GM18858 (cell line): ENCODE measurements around the gene TMEM207.
A peak's percentile ranks its signal among the peaks of the same experiment; 100 is the strongest.

ENCODE experiments used
- ATAC-seq: cut with Tn5 transposase; IDR thresholded peaks from one replicate; pipeline ENCODE4 v1.9.1; 2021; ENCODE audit not compliant: unreplicated experiment

TMEM207 gene

GRCh38 chr3:190444576-190445145 lies 5.0 kb downstream of the TMEM207 start:
- no peak for ATAC-seq

GRCh38 chr3:190444006-190444405 lies 5.7 kb downstream of the TMEM207 start:
- ATAC-seq: no peak

DNA sequence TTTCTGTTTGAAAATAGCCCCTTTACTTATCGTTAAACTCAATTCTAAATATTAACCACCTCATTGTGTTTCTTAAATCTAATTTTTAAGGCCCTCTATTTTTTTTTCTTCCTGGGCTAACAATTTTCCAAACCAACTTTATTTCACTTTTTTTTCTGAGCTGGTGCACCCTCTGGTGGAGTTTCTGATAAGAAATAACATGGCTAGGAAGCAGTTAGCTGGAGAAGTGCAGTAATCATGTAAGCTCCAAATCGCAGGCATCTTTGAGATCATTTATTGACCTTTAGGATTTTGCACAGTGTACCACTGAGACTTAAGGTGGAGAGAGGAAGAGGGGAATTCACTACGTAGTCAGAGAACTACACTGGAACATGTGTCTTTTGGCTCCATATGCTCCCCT lies 6.4 kb downstream of the TMEM207 start:
- no peak for ATAC-seq

GRCh38 chr3:190442240-190442639 lies 7.5 kb downstream of the TMEM207 start:
- ATAC-seq: no peak

GRCh38 chr3:190436331-190436730 lies 13.4 kb downstream of the TMEM207 start:
- ATAC-seq: no peak

- ATAC-seq: no peak
Measured at GRCh38 chr3:190435618-190436017, 14.1 kb downstream of the TMEM207 start.

GRCh38 chr3:190433626-190434025 lies 16.1 kb downstream of the TMEM207 start:
- ATAC-seq: no peak

- ATAC-seq: no peak
Measured at GRCh38 chr3:190432216-190432615, 17.5 kb downstream of the TMEM207 start.

GRCh38 chr3:190430906-190431305 lies 18.8 kb downstream of the TMEM207 start:
- no peak for ATAC-seq

GRCh38 chr3:190429681-190430080 lies 20.0 kb downstream of the TMEM207 start:
- ATAC-seq: no peak

DNA sequence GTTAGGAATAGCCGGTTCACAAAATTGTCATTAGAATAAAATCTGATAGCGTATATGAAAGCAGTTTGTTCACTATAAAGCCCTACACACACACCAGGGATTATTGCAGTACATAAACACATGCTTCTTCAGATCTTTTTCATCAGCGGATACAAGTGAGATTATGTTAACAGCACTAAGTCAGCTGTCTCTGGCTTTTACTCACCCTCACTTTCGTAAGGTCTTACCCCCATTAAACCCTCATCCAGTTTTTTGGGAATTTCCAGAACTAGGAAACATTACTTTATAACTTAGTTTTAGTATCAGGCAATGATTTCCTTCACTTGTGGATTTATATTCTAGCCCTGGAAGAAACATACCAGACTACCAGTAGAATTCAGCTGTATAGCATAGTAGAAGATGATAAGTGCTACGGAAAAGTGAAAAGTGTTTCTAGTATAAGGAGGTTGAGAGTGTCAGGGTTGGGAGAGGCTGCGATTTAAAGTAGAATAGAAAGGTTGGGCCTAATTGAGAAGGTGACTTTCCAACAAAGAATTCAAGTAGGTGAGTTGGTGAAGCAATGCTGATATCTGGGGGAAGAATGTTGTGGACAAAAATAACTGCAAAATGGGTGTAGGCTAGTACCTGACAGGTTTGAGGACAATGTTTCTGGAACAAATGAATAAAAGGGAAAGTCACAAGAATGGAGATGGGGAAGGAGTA lies 22.7 kb downstream of the TMEM207 start:
- ATAC-seq: no peak

GRCh38 chr3:190425833-190426232 lies 23.9 kb downstream of the TMEM207 start:
- ATAC-seq: no peak

- ATAC-seq: peak; percentile 50
Measured at GRCh38 chr3:190424478-190425439, 24.9 kb downstream of the TMEM207 start.

DNA sequence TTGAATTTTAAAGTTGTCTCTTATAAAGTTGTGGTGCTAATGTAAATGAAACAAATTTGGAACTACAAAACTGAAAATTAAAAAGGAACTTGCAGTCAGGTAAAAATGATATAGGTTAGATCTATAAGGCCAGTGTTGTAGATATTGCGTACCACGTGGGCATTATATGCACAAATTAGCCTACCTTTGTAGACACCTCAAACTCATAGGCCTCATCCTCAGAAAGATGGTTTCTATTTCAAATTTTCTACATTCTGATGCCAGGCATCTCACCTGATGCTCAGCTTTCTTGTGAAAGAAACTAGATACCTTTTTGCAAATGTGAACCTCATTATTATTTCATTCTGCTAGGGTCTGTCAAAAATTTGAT lies 25.6 kb downstream of the TMEM207 start:
- ATAC-seq: peak; percentile 11

DNA sequence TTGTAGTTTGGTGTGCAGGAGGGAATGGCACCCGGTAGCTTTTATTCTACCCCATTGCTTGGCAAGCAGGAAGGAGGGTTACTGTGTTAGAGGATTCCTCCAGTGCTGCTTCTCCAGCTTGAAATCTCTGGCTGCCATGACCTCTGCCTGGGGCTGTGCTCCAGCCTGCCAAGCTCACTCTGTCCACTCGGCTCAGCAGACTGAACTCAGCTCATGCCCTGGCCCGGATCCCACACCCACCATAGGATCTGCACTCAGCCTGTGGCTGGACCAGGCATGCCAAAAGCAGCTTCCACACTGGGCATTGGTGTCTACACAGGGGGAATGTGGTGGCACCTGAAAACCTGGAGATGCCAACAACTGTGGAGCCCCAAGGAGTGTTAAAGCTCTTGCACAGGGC lies 35.4 kb downstream of the TMEM207 start:
- ATAC-seq: no peak

- no peak for ATAC-seq
Measured at GRCh38 chr3:190404715-190405114, 45.0 kb downstream of the TMEM207 start.

DNA sequence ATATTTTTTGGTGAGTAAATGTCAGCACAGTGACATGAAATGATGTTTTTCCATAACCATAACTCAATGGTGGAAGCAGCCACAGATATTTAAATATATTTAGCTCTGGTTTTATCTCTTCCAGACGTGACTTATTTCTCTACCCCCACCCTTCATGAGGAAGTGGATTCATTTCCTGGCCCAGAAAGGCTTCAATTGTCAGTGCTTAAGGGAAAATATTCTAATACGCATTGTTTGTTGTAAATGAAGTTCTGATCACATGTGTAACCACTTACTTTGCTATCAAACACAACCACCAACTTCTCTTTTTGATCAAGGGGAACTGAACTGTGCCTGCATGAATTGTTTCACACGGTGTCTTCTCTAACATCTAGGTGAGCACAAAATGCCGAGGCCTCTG lies 47.7 kb downstream of the TMEM207 start:
- no peak for ATAC-seq

GRCh38 chr3:190399677-190400076 lies 50.0 kb downstream of the TMEM207 start:
- ATAC-seq: no peak

DNA sequence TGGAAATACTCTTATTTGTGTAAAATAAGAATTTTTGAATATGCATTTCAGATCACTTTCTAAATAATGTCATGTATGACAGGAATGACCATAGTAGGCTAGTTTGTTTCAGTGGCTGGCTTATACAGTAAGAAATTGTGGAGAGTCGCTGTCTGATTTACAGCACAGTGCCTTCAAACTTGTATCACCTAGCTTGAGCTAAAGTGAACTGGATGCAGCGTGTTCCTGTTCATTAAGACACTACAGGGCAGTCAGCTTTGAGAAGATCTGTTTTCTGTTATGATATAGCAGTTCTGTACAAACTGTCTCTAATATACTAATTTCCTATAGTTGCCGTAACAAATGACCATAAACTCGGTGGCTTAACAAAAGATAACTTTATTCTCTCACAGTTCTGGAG lies 51.8 kb downstream of the TMEM207 start:
- ATAC-seq: no peak

GRCh38 chr3:190396001-190396400 lies 53.7 kb downstream of the TMEM207 start:
- ATAC-seq: no peak

GRCh38 chr3:190388703-190389102 lies 61.0 kb downstream of the TMEM207 start:
- no peak for ATAC-seq
